ENCODE measurements around the gene ARHGAP8.

DNA sequence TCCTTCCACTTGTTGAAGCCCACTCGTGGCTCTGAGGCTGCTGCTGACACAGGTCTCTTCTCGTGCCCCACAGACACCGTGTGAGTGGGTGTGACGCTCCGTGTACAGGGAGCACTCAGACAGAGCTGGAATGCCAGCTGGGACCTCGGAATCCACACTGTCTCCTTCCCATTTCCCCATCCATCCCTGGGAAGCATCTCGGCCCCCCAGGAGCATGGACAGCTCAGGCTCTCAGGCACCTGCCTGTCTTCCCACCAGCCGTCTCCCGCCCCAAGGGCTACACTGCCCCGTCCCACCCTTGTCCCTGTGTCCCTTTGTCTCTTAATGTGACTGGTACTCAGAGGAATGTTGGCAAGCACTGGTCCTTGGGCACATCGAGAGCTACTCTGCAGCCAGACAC, 63.8 kb downstream of the ARHGAP8 start:
- TF ChIP-seq CTCF (IDR thresholded peaks at IDR 0.05; ENCODE audit: poor library complexity) = no peak
- TF ChIP-seq EZH2 (IDR thresholded peaks at IDR 0.05; ENCODE audit: borderline replicate concordance) = no peak

Measured in hepatocyte (in vitro differentiated cells).